Gastroesophageal sphincter (tissue), 4 donors: ENCODE data around the gene PDE8A. TPM values are rescaled to one million over a fixed set of nuclear protein-coding genes. Genes with fewer than 3 reads are reported as not detected.
"Not testable (repeated sequence)": the region's sequence is repeated elsewhere in the genome, so short reads cannot be mapped to it uniquely, and the experiment has no call there.

Experiments used
- ATAC-seq: fragments of 150-250 bp; one replicate; pipeline ENCODE4 v1.9.1; 2016; ENCODE audit warnings: mild to moderate bottlenecking, moderate library complexity
- H3K27ac ChIP-seq, 4 donors: fragments of 200-600 bp; sonication (generic) in 3 of 4; 1 replicate in 3 of 4; 2 replicates in 1 of 4; pipeline ENCODE4 v1.5.1; 2016 to 2019
- H3K27me3 ChIP-seq: fragments of 200-600 bp; sonication (generic); one replicate; pipeline ENCODE4 v1.5.1; 2019
- H3K36me3 ChIP-seq, 2 donors: fragments of 200-600 bp; sonication (generic); one replicate each; pipeline ENCODE4 v1.5.1; 2019; ENCODE audit warnings: control low read depth in 1 of 2
- H3K4me1 ChIP-seq, 3 donors: fragments of 200-600 bp; sonication (generic); 1 replicate in 2 of 3; 2 replicates in 1 of 3; pipeline ENCODE4 v1.5.1; 2016 to 2019; ENCODE audit warnings: control low read depth in 2 of 3
- H3K4me3 ChIP-seq, 2 donors: fragments of 200-600 bp; sonication (generic); one replicate each; pipeline ENCODE4 v1.5.1; 2019; ENCODE audit warnings: mild to moderate bottlenecking in 1 of 2, moderate library complexity in 1 of 2
- H3K9me3 ChIP-seq, 3 donors: fragments of 200-600 bp; sonication (generic); one replicate each; pipeline ENCODE4 v1.5.1; 2017 to 2019; ENCODE audit warnings: control low read depth in 2 of 3
- CTCF ChIP-seq, 4 experiments: fragments of 200-600 bp in 2 of 4; fragments of 450-650 bp in 2 of 4; sonication (generic) in 1 of 4; IDR thresholded peaks; one replicate each; pipeline ENCODE4 v1.5.1; 2017 to 2019; ENCODE audit warnings: antibody characterized with exemption in 4 of 4, mild to moderate bottlenecking in 2 of 4, moderate library complexity in 2 of 4
- EP300 ChIP-seq: sonication (generic); formaldehyde crosslinking; IDR thresholded peaks from one replicate; pipeline ENCODE4 v1.6.1; 2017; ENCODE audit warnings: antibody characterized with exemption, mild to moderate bottlenecking
- POLR2A ChIP-seq, 2 donors: fragments of 450-650 bp; IDR thresholded peaks; one replicate each; pipeline ENCODE4 v1.6.1; 2017; ENCODE audit warnings: antibody characterized with exemption in 2 of 2, mild to moderate bottlenecking in 2 of 2, moderate library complexity in 1 of 2
- POLR2AphosphoS5 ChIP-seq: sonication (generic); formaldehyde crosslinking; IDR thresholded peaks from one replicate; pipeline ENCODE4 v1.6.1; 2017; ENCODE audit warnings: antibody characterized with exemption
- WGBS, 2 donors: methylation state at CpG; one replicate each; pipeline ENCODE4 v1.1.5; 2018; ENCODE audit warnings: low coverage in 1 of 2; 5-methylcytosine and 5-hydroxymethylcytosine counted together
- total RNA-seq, 4 donors: library from RNA; depleted of rRNA; stranded (reverse); fragments of >200 nt; gene quantifications; one replicate each; pipeline ENCODE4 v1.1.0, GENCODE V29; 2016

The PDE8A gene
- total RNA-seq, 4 donors from 2014 or later = 34.6 to 73.2 (median 56.2) TPM

GRCh38 chr15:85011160-85011571 lies 29.5 kb downstream of the PDE8A start:
- 5% methylated on average over 3 of the region's 3 CpGs; no CpG with 5 or more reads in 1 of the 2 donors for WGBS, 2 donors
- Histone ChIP-seq H3K36me3 (no peaks in the 10 kb centered on the region), H3K27me3 (no peaks in the 10 kb centered on the region), H3K4me1 (peaks cover 26 to 83% (median 28%) of the 10 kb centered on the region in 3 donors), H3K27ac (peak overlapping the region; percentile 70 to 93 (median 80)), H3K4me3 (no peak overlapping the region), H3K9me3 (no peaks in the 10 kb centered on the region)
- TF ChIP-seq CTCF (IDR thresholded peaks at IDR 0.05) = no peak
- TF ChIP-seq POLR2AphosphoS5 = no peak
- no peak for TF ChIP-seq EP300
- TF ChIP-seq POLR2A (IDR thresholded peaks at IDR 0.05) = no peak
- peak; percentile 10 for ATAC-seq

GRCh38 chr15:85011724-85012123 lies 30.1 kb downstream of the PDE8A start:
- H3K27me3 ChIP-seq, ATAC-seq, H3K9me3 ChIP-seq, H3K36me3 ChIP-seq, H3K4me3 ChIP-seq: not testable (repeated sequence)
- peak overlapping the region in 1 of 4 donors; percentile 85 for H3K27ac ChIP-seq
- WGBS, 2 donors = 100% methylated on average over 1 of the region's 2 CpGs
- peaks cover 26 to 83% (median 31%) of the 10 kb centered on the region in 3 donors for H3K4me1 ChIP-seq

- no peak overlapping the region for H3K4me3 ChIP-seq
- peaks cover 17 to 64% (median 26%) of the 10 kb centered on the region in 3 donors for H3K4me1 ChIP-seq
- no peaks in the 10 kb centered on the region for H3K36me3 ChIP-seq
- WGBS, 2 donors = 80 to 100% methylated on average over 1 to 2 of the region's 4 CpGs
- H3K27me3 ChIP-seq = no peaks in the 10 kb centered on the region
- H3K9me3 ChIP-seq = no peaks in the 10 kb centered on the region
- ATAC-seq = no peak
- peak overlapping the region in 1 of 4 donors; percentile 28 for H3K27ac ChIP-seq
- TF ChIP-seq EP300 (no peak), POLR2A (IDR thresholded peaks at IDR 0.05) (no peak), CTCF (IDR thresholded peaks at IDR 0.05) (no peak), POLR2AphosphoS5 (no peak)
Measured at GRCh38 chr15:85013785-85014184, 32.1 kb downstream of the PDE8A start.

- no peak for ATAC-seq
- no peaks in the 10 kb centered on the region for H3K9me3 ChIP-seq
- no peak overlapping the region for H3K4me3 ChIP-seq
- 43 to 65% methylated on average over 3 of the region's 6 CpGs for WGBS, 2 donors
- no peak overlapping the region for H3K27ac ChIP-seq
- H3K36me3 ChIP-seq = no peaks in the 10 kb centered on the region
- peaks cover 10 to 53% (median 16%) of the 10 kb centered on the region in 3 donors for H3K4me1 ChIP-seq
- H3K27me3 ChIP-seq = no peaks in the 10 kb centered on the region
- TF ChIP-seq EP300 = no peak
- TF ChIP-seq POLR2A (IDR thresholded peaks at IDR 0.05) = no peak
- TF ChIP-seq CTCF (IDR thresholded peaks at IDR 0.05) = no peak
- no peak for TF ChIP-seq POLR2AphosphoS5
Measured at GRCh38 chr15:85014932-85015331, 33.3 kb downstream of the PDE8A start.

- Histone ChIP-seq H3K36me3 (no peaks in the 10 kb centered on the region), H3K9me3 (no peaks in the 10 kb centered on the region), H3K4me3 (no peak overlapping the region), H3K27me3 (no peaks in the 10 kb centered on the region), H3K4me1 (peaks cover under 1 to 49% (median 3%) of the 10 kb centered on the region in 3 donors), H3K27ac (no peak overlapping the region)
- TF ChIP-seq EP300 (no peak), POLR2AphosphoS5 (no peak)
- ATAC-seq = no peak
Measured at GRCh38 chr15:85016275-85016674, 34.6 kb downstream of the PDE8A start.

GRCh38 chr15:85019815-85020590 lies 38.3 kb downstream of the PDE8A start:
- ATAC-seq = no peak
- TF ChIP-seq POLR2A (IDR thresholded peaks at IDR 0.05) = no peak
- Histone ChIP-seq H3K27ac (no peak overlapping the region), H3K9me3 (no peaks in the 10 kb centered on the region), H3K27me3 (no peaks in the 10 kb centered on the region), H3K36me3 (no peaks in the 10 kb centered on the region), H3K4me1 (peaks cover 1 to 55% (median 2%) of the 10 kb centered on the region in 3 donors), H3K4me3 (no peak overlapping the region)
- 93 to 100% methylated on average over 4 to 9 of the region's 15 CpGs for WGBS, 2 donors
